Measurements from ENCODE around the gene MED9.

DNA sequence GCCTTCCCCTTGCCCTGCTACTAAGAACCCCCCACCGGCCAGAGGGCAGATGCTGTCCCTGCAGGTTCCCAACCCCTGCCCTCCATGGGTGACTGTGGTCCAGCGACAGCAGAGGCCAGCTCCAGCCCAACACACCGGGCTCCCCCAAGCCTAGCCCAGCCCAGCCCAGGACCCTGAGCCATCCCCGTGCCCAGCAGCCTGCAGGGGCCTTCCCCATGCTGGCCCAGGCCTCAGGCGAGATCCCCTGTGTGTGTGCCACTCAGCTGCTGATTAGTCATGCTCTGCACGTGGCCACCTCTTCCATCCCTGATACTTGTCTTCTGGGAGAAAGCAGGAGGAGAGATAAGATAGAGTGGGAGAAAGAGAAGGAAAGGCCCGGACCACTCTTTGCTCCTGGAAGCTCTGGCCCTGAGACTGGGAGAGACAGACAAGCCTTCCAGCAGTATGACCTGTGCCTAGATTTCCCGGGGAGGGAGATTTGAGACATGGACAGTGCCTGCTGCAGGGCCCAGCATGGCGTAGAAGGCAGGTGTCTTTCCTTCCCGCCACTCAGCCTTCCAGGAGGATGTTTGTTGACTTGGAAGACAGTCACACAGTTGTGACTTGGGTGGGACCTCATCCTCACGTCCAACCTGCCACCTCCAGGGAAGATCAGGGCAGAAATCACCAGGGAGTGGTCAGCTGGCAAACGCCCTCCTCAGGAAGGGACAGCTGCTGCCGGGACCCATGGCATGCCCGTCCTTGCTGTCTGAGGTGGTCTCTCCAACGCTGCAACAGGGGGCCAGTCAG, 60.7 kb downstream of the MED9 start:
- TF ChIP-seq, protein P1, sequence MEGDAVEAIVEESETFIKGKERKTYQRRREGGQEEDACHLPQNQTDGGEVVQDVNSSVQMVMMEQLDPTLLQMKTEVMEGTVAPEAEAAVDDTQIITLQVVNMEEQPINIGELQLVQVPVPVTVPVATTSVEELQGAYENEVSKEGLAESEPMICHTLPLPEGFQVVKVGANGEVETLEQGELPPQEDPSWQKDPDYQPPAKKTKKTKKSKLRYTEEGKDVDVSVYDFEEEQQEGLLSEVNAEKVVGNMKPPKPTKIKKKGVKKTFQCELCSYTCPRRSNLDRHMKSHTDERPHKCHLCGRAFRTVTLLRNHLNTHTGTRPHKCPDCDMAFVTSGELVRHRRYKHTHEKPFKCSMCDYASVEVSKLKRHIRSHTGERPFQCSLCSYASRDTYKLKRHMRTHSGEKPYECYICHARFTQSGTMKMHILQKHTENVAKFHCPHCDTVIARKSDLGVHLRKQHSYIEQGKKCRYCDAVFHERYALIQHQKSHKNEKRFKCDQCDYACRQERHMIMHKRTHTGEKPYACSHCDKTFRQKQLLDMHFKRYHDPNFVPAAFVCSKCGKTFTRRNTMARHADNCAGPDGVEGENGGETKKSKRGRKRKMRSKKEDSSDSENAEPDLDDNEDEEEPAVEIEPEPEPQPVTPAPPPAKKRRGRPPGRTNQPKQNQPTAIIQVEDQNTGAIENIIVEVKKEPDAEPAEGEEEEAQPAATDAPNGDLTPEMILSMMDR (IDR thresholded peaks at IDR 0.05), result no peak
- no peak for TF ChIP-seq POLR2A (IDR thresholded peaks at IDR 0.05)

All from heart left ventricle (tissue), 13 donors.